CD8-positive, alpha-beta memory T cell (primary cell): Measurements from ENCODE around the gene GYG1. TPM values are rescaled to one million over a fixed set of nuclear protein-coding genes. Genes with fewer than 3 reads are reported as not detected.
A peak's percentile ranks its signal among the peaks of the same experiment; 100 is the strongest.

ENCODE experiments used
- CTCF ChIA-PET: fragments of 350-600 bp; sonication (Branson Sonifier 250); formaldehyde crosslinking; loops from one replicate; lab custom pipeline; 2021; ENCODE audit warnings: antibody characterized with exemption; lab: Charles Lee
- POLR2A ChIA-PET: fragments of 350-600 bp; sonication (Branson Sonifier 250); formaldehyde crosslinking; loops from one replicate; lab custom pipeline; 2021; ENCODE audit warnings: antibody characterized with exemption; lab: Charles Lee
- DNase-seq, 5 donors: peaks; one replicate each; pipeline versions ENCODE4 v3.0.0 to v3.0.0-alpha.2; 2020 to 2022; ENCODE audit warnings: mixed read lengths in 1 of 5
- H3K27ac ChIP-seq: one replicate; pipeline ENCODE4 v1.7.0; 2013; ENCODE audit warnings: low read depth, mild to moderate bottlenecking, low read length, moderate library complexity
- H3K27me3 ChIP-seq: 2 replicates; pipeline ENCODE4 v1.7.0; 2013; ENCODE audit warnings: low read length, mild to moderate bottlenecking; ENCODE audit not compliant: insufficient read depth, poor library complexity, severe bottlenecking
- H3K36me3 ChIP-seq: 2 replicates; pipeline ENCODE4 v1.7.0; 2013; ENCODE audit warnings: mild to moderate bottlenecking, low read length, moderate library complexity; ENCODE audit not compliant: insufficient read depth
- H3K4me1 ChIP-seq: 2 replicates; pipeline ENCODE4 v1.7.0; 2013; ENCODE audit warnings: mild to moderate bottlenecking, low read length, moderate library complexity; ENCODE audit not compliant: insufficient read depth
- H3K4me3 ChIP-seq: 2 replicates; pipeline ENCODE4 v1.7.0; 2013; ENCODE audit warnings: mild to moderate bottlenecking, low read length
- H3K9me3 ChIP-seq: 2 replicates; pipeline ENCODE4 v1.7.0; 2013; ENCODE audit warnings: mild to moderate bottlenecking, low read length
- H3K27ac Mint-ChIP-seq, 8 donors: one replicate each; pipeline ENCODE4 v1.8.0; 2020 to 2021; ENCODE audit warnings: mixed read lengths in 8 of 8, mild to moderate bottlenecking in 6 of 8, inconsistent platforms in 3 of 8, moderate library complexity in 3 of 8
- H3K27me3 Mint-ChIP-seq, 2 donors: one replicate each; pipeline ENCODE4 v1.8.0; 2020 to 2021; ENCODE audit warnings: mixed read lengths in 2 of 2, mild to moderate bottlenecking in 1 of 2, moderate library complexity in 1 of 2
- H3K36me3 Mint-ChIP-seq, 3 donors: one replicate each; pipeline ENCODE4 v1.8.0; 2020 to 2021; ENCODE audit warnings: mixed read lengths in 3 of 3, inconsistent platforms in 1 of 3, mild to moderate bottlenecking in 1 of 3
- H3K4me1 Mint-ChIP-seq, 3 donors: one replicate each; pipeline ENCODE4 v1.8.0; 2020 to 2021; ENCODE audit warnings: mixed read lengths in 3 of 3, inconsistent platforms in 1 of 3, mild to moderate bottlenecking in 1 of 3
- H3K4me3 Mint-ChIP-seq, 7 donors: one replicate each; pipeline ENCODE4 v1.8.0; 2020 to 2021; ENCODE audit warnings: mixed read lengths in 7 of 7, mild to moderate bottlenecking in 6 of 7, moderate library complexity in 4 of 7, inconsistent platforms in 2 of 7
- H3K9me3 Mint-ChIP-seq, 5 donors: one replicate each; pipeline ENCODE4 v1.8.0; 2020 to 2022; ENCODE audit warnings: mixed read lengths in 5 of 5, mild to moderate bottlenecking in 3 of 5, moderate library complexity in 2 of 5, inconsistent platforms in 1 of 5
- polyA plus RNA-seq: library from polyadenylated mRNA; unstranded; fragments of 300-500 nt; fragmentation: Illumina TruSeq; gene quantifications from one replicate; pipeline ENCODE4 v1.2.3, GENCODE V29; 2021
- total RNA-seq, 2 experiments: library from RNA; stranded (reverse); gene quantifications; one replicate each; pipeline ENCODE4 v1.2.3, GENCODE V29; 2021

GYG1 gene
- total and polyA plus RNA-seq, 3 experiments from 2014 or later: 31.9 to 78.3 (median 35.0) TPM

- Mint-ChIP-seq H3K4me3 (no peak overlapping the region), H3K9me3 (no peaks in the 10 kb centered on the region), H3K4me1 (peaks cover 0 to 4% (median 3%) of the 10 kb centered on the region in 3 donors), H3K36me3 (no peaks in the 10 kb centered on the region), H3K27ac (no peak overlapping the region), H3K27me3 (peaks cover 0 to 2% of the 10 kb centered on the region in 2 donors)
- DNase-seq: no peak
- Histone ChIP-seq H3K36me3 (no peaks in the 10 kb centered on the region), H3K9me3 (no peaks in the 10 kb centered on the region), H3K27ac (no peak overlapping the region), H3K4me1 (no peaks in the 10 kb centered on the region), H3K27me3 (no peaks in the 10 kb centered on the region), H3K4me3 (no peak overlapping the region)
- POLR2A ChIA-PET: interaction anchor here (0.7 to 0.9 kb wide), 2 partner anchors 55 to 62 kb away, joined by 3 to 4 read pairs; no protein-coding TSS in a partner anchor
- CTCF ChIA-PET: interaction anchor here (0.8 to 2.3 kb wide), 18 partner anchors 10 to 523 kb away, joined by 3 to 12 read pairs (median 4); partner anchors contain the start of gene HPS3
These were observed 36.4 kb upstream of the GYG1 start for GRCh38 chr3:148954981-148955380.

DNA sequence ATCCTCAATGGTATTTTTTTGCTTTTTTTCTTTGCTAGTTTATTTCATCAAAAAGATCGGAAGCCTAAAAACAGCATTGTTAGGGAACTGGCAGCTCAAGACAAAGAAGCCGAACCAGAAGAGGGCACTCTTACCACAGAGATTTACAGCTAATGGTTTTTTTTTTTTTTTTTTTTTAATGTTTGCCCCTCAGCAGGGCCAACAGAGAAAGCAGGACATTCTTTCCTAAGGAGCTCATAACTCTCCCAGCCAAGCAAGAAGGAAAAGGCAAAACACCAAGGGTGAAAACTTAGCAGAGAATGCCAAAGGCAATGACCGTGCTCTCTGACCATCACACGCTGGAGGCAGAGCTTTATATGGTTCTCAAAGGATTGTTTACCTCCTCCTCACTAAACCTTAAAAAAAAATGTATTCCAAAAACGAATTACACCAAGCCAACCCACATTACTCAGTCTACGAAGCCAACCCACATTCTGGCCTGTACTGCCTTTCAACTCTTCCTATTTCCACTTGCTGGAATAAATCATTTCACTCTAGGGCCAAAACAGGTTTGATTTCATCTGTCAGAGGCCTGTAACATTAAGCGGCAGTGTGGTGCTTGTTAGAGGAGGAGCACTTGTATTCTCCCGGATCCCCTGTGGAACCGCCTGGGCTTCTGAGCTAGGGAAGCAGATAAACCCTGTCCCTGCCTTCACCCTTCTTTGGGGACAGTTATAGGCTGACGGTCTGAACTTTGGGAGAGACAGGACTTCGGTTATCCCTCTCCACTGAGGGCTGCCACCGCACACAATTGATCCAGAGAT, 35.6 kb upstream of the GYG1 start:
- Mint-ChIP-seq H3K36me3 (no peaks in the 10 kb centered on the region), H3K9me3 (no peaks in the 10 kb centered on the region), H3K27ac (peak overlapping the region in 1 of 8 donors; percentile 26), H3K4me1 (peaks cover 0 to 4% (median 3%) of the 10 kb centered on the region in 3 donors), H3K27me3 (peaks cover 2 to 3% of the 10 kb centered on the region in 2 donors), H3K4me3 (no peak overlapping the region)
- POLR2A ChIA-PET: interaction anchor here (0.6 to 0.9 kb wide), 3 partner anchors 54 to 325 kb away, joined by 3 to 4 read pairs (median 3); no protein-coding TSS in a partner anchor
- H3K27ac ChIP-seq: no peak overlapping the region
- no peaks in the 10 kb centered on the region for H3K4me1 ChIP-seq
- peak in 4 of 5 donors; percentile 12 to 51 (median 30) for DNase-seq
- CTCF ChIA-PET: interaction anchor here (0.7 to 2.0 kb wide), 18 partner anchors 10 to 522 kb away, joined by 3 to 10 read pairs (median 4); partner anchors contain the start of gene HPS3
- H3K4me3 ChIP-seq: no peak overlapping the region
- no peaks in the 10 kb centered on the region for H3K27me3 ChIP-seq
- no peaks in the 10 kb centered on the region for H3K9me3 ChIP-seq
- no peaks in the 10 kb centered on the region for H3K36me3 ChIP-seq

DNA sequence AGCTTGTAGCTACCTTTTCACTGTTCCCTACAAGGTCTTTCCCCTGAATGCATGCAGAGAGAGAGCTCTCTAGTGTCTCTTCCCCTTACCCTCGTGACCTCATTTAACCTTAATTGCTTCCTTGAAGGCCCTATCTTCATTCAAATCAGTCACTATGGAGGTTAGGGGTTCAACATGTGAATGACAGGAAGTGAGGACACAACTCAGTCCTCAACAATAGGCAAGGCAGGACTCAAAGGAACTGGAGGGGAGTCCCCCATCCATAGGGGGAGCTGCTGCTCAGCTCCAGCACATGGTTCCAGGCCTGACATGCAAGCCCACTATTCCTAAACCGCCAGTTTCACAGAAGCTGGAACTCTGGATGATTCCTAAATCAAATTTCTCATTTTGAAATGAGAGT, 33.8 kb upstream of the GYG1 start:
- POLR2A ChIA-PET: no interaction called here
- peak overlapping the region in 2 of 8 donors; percentile 4 to 31 for H3K27ac Mint-ChIP-seq

DNA sequence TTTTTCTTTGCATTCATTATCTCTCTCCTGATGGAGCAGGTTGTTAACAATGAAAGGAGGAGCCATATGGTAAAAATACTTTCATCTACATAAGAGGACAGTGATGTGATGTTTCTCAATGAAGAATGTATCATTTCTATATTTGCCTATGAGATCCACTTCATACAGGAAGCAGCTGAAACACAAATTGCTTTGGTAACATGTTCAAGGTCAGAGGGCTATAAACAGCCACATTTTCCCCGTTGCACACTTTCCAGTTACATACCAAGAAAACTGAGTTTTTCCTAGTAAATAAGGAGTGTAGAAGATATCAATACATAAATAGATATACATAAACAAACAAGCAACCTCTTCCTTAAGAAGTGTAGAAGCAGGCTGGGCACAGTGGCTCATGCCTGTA, 32.6 kb upstream of the GYG1 start:
- no peak for DNase-seq
- peaks cover 3 to 7% of the 10 kb centered on the region in 2 donors for H3K27me3 Mint-ChIP-seq
- no peaks in the 10 kb centered on the region for H3K4me1 ChIP-seq
- no peak overlapping the region for H3K27ac ChIP-seq
- H3K9me3 ChIP-seq: no peaks in the 10 kb centered on the region
- no peaks in the 10 kb centered on the region for H3K36me3 Mint-ChIP-seq
- H3K4me3 ChIP-seq: no peak overlapping the region
- no peaks in the 10 kb centered on the region for H3K36me3 ChIP-seq
- H3K27me3 ChIP-seq: no peaks in the 10 kb centered on the region
- CTCF ChIA-PET: interaction anchor here (1.2 to 4.7 kb wide), 2 partner anchors 8 to 35 kb away, joined by 4 to 11 read pairs; no protein-coding TSS in a partner anchor
- peaks cover 0 to 4% (median 3%) of the 10 kb centered on the region in 3 donors for H3K4me1 Mint-ChIP-seq
- no peak overlapping the region for H3K4me3 Mint-ChIP-seq
- no peaks in the 10 kb centered on the region for H3K9me3 Mint-ChIP-seq
- POLR2A ChIA-PET: no interaction called here
- no peak overlapping the region for H3K27ac Mint-ChIP-seq

More for the DNA sequence above, 33.8 kb upstream of the GYG1 start:
- no peaks in the 10 kb centered on the region for H3K9me3 Mint-ChIP-seq
- DNase-seq: no peak
- peaks cover 0 to 4% (median 3%) of the 10 kb centered on the region in 3 donors for H3K4me1 Mint-ChIP-seq
- H3K4me3 Mint-ChIP-seq: no peak overlapping the region
- Histone ChIP-seq H3K4me3 (no peak overlapping the region), H3K27ac (no peak overlapping the region), H3K4me1 (no peaks in the 10 kb centered on the region), H3K36me3 (no peaks in the 10 kb centered on the region), H3K27me3 (no peaks in the 10 kb centered on the region), H3K9me3 (no peaks in the 10 kb centered on the region)
- H3K36me3 Mint-ChIP-seq: no peaks in the 10 kb centered on the region
- peaks cover 3 to 7% of the 10 kb centered on the region in 2 donors for H3K27me3 Mint-ChIP-seq
- CTCF ChIA-PET: interaction anchor here (1.0 kb wide), 1 partner anchor 318 kb away, joined by 4 read pairs; no protein-coding TSS in a partner anchor

DNA sequence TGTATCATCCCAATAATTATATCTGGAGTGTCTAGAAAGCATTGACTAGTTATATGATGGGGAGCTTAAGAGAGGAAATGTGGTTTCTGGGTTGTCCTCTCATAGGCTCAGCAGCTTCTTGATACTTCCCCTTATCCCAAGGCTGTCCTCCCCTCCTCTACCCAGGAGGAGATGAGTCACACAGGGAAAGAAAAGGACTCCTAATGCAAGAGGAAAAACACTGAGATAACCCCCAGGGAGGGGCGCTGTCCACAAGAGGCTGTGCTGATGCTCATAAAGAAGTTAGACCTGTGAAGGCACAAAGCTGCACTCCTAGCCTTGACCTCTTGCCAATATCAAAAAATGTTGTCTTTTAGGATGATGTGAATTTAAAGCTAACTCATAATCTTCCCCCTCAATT, 28.8 kb upstream of the GYG1 start:
- Mint-ChIP-seq H3K27me3 (peaks cover 3 to 7% of the 10 kb centered on the region in 2 donors), H3K9me3 (no peaks in the 10 kb centered on the region), H3K4me1 (peaks cover 0 to 2% (median 1%) of the 10 kb centered on the region in 3 donors), H3K4me3 (no peak overlapping the region), H3K27ac (peak overlapping the region in 1 of 8 donors; percentile 15), H3K36me3 (no peaks in the 10 kb centered on the region)
- ChIA-PET POLR2A (interaction anchor here (1.5 kb wide), 1 partner anchor 29 kb away, joined by 3 read pairs; the partner anchor contains the start of gene GYG1), CTCF (interaction anchor here (1.0 to 4.7 kb wide), 2 partner anchors 9 to 12 kb away, joined by 3 to 11 read pairs; no protein-coding TSS in a partner anchor)
- H3K36me3 ChIP-seq: no peaks in the 10 kb centered on the region
- DNase-seq: no peak
- no peaks in the 10 kb centered on the region for H3K9me3 ChIP-seq
- no peaks in the 10 kb centered on the region for H3K4me1 ChIP-seq
- H3K4me3 ChIP-seq: no peak overlapping the region
- H3K27me3 ChIP-seq: no peaks in the 10 kb centered on the region
- H3K27ac ChIP-seq: no peak overlapping the region

GRCh38 chr3:148964809-148965208, 26.5 kb upstream of the GYG1 start:
- CTCF ChIA-PET: interaction anchor here (0.7 to 2.4 kb wide), 2 partner anchors 9 to 10 kb away, joined by 3 to 10 read pairs; no protein-coding TSS in a partner anchor

DNA sequence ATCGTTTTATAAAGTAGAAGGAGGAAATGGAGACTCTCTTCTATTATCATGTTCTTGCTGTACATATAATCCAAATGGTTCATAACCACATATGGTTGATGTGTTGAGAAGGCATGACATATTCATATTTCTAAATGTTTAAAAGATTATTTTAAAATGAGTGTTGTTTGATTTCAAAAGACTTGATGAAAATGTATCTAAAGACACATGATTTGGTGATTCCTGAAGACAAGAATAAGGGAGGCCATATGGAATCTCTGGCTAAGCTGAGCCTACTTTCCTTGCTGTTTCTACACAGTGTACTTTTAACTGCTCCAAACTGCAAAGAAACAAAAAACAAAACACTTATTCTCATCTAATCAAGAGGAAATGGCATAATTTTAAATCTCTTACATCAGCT, 23.0 kb upstream of the GYG1 start:
- Mint-ChIP-seq H3K36me3 (no peaks in the 10 kb centered on the region), H3K4me1 (no peaks in the 10 kb centered on the region), H3K27me3 (no peaks in the 10 kb centered on the region), H3K27ac (no peak overlapping the region), H3K4me3 (no peak overlapping the region), H3K9me3 (no peaks in the 10 kb centered on the region)
- H3K4me3 ChIP-seq: no peak overlapping the region
- H3K27me3 ChIP-seq: no peaks in the 10 kb centered on the region
- H3K27ac ChIP-seq: no peak overlapping the region
- H3K36me3 ChIP-seq: no peaks in the 10 kb centered on the region
- ChIA-PET POLR2A (no interaction called here), CTCF (no interaction called here)
- no peak for DNase-seq
- no peaks in the 10 kb centered on the region for H3K4me1 ChIP-seq
- H3K9me3 ChIP-seq: no peaks in the 10 kb centered on the region

More at GRCh38 chr3:148964809-148965208, 26.5 kb upstream of the GYG1 start:
- Histone ChIP-seq H3K4me1 (no peaks in the 10 kb centered on the region), H3K36me3 (no peaks in the 10 kb centered on the region), H3K27me3 (no peaks in the 10 kb centered on the region), H3K27ac (no peak overlapping the region), H3K9me3 (no peaks in the 10 kb centered on the region), H3K4me3 (no peak overlapping the region)
- H3K27ac Mint-ChIP-seq: no peak overlapping the region
- H3K9me3 Mint-ChIP-seq: no peaks in the 10 kb centered on the region
- H3K36me3 Mint-ChIP-seq: no peaks in the 10 kb centered on the region
- POLR2A ChIA-PET: no interaction called here
- DNase-seq: no peak
- no peak overlapping the region for H3K4me3 Mint-ChIP-seq
- no peaks in the 10 kb centered on the region for H3K4me1 Mint-ChIP-seq
- H3K27me3 Mint-ChIP-seq: peaks cover 3 to 7% of the 10 kb centered on the region in 2 donors

DNA sequence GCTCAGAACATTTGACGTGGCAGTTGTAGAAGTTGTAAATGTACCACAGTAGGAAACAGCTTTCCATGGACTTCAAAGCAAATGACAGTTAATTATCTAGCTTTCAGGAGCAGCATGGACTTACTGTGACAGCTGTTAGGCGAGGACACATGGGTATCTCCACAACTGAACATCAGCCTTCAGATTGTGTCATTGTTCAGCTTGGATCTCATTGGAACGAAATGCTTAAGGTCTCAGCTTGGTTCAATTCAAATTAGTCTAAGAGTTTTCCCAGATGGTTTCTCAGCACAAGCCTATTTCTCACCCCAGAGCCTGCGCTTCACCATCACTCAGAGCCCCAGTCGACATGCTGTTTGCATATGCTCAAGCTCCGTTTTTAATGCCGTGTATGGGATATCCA, 21.1 kb upstream of the GYG1 start:
- no peaks in the 10 kb centered on the region for H3K9me3 Mint-ChIP-seq
- H3K27ac ChIP-seq: no peak overlapping the region
- H3K9me3 ChIP-seq: no peaks in the 10 kb centered on the region
- no peaks in the 10 kb centered on the region for H3K27me3 ChIP-seq
- peaks cover 2 to 6% (median 4%) of the 10 kb centered on the region in 3 donors for H3K4me1 Mint-ChIP-seq
- H3K36me3 ChIP-seq: no peaks in the 10 kb centered on the region
- no peaks in the 10 kb centered on the region for H3K4me1 ChIP-seq
- H3K4me3 Mint-ChIP-seq: no peak overlapping the region
- CTCF ChIA-PET: no interaction called here
- no peaks in the 10 kb centered on the region for H3K36me3 Mint-ChIP-seq
- DNase-seq: no peak
- H3K27ac Mint-ChIP-seq: no peak overlapping the region
- no peak overlapping the region for H3K4me3 ChIP-seq
- POLR2A ChIA-PET: no interaction called here
- H3K27me3 Mint-ChIP-seq: no peaks in the 10 kb centered on the region
